SU-DHL-6 (cell line): ENCODE measurements around the gene DROSHA.

Source experiments
- H2AFZ ChIP-seq: fragments of 200-600 bp; sonication (generic); 2 replicates; pipeline ENCODE4 v1.6.1; 2014; ENCODE audit warnings: low read depth, mild to moderate bottlenecking, moderate library complexity, mixed read lengths, antibody characterized with exemption, low read length; ENCODE audit not compliant: severe bottlenecking
- H3F3A ChIP-seq: fragments of 200-600 bp; shearing (Covaris generic); 2 replicates; pipeline ENCODE4 v1.6.0; 2016; ENCODE audit warnings: antibody characterized with exemption, mild to moderate bottlenecking; ENCODE audit not compliant: insufficient read depth
- H3K27ac ChIP-seq: fragments of 200-600 bp; sonication (generic); 2 replicates; pipeline ENCODE4 v1.5.1; 2016; ENCODE audit warnings: low read depth, mild to moderate bottlenecking, low read length, moderate library complexity, mixed read lengths
- H3K27me3 ChIP-seq: fragments of 200-600 bp; sonication (generic), shearing (Covaris generic); 2 replicates; pipeline ENCODE4 v1.6.0; 2014; ENCODE audit warnings: mild to moderate bottlenecking, low read length
- H3K36me3 ChIP-seq: fragments of 200-600 bp; sonication (generic); 2 replicates; pipeline ENCODE4 v1.6.1; 2014; ENCODE audit warnings: mild to moderate bottlenecking, low read length, mixed read lengths
- H3K4me2 ChIP-seq: fragments of 300-600, 200-600 bp; shearing (Covaris generic), sonication (generic); 2 replicates; pipeline ENCODE4 v1.6.0; 2014; ENCODE audit warnings: low read length, low read depth, mild to moderate bottlenecking; ENCODE audit not compliant: poor library complexity, severe bottlenecking
- H3K4me3 ChIP-seq: fragments of 200-600 bp; sonication (generic); 2 replicates; pipeline ENCODE4 v1.5.1; 2014; ENCODE audit warnings: antibody characterized with exemption, low read length, mild to moderate bottlenecking, mixed read lengths; ENCODE audit not compliant: insufficient read depth, poor library complexity, severe bottlenecking
- H3K79me2 ChIP-seq: fragments of 200-600 bp; sonication (generic); 2 replicates; pipeline ENCODE4 v1.6.1; 2014; ENCODE audit warnings: mild to moderate bottlenecking, low read length, moderate library complexity; ENCODE audit not compliant: insufficient read depth
- H3K9ac ChIP-seq: fragments of 200-600 bp; sonication (generic); 2 replicates; pipeline ENCODE4 v1.7.0; 2014; ENCODE audit warnings: mild to moderate bottlenecking, low read length
- H3K9me2 ChIP-seq: fragments of 200-600 bp; sonication (generic); replicated peaks from 2 replicates; pipeline ENCODE4 v1.6.1; 2014; ENCODE audit warnings: low read length; ENCODE audit not compliant: insufficient read depth
- H3K9me3 ChIP-seq: fragments of 200-600 bp; sonication (generic); 2 replicates; pipeline ENCODE4 v1.6.1; 2014; ENCODE audit warnings: low read length, mixed read lengths; ENCODE audit not compliant: insufficient read depth
- H4K20me1 ChIP-seq: fragments of 200-600 bp; sonication (generic); 2 replicates; pipeline ENCODE4 v1.6.1; 2014; ENCODE audit warnings: low read depth, mild to moderate bottlenecking, antibody characterized with exemption, low read length, moderate library complexity, mixed read lengths
- EZH2phosphoT487 ChIP-seq: fragments of 200-600 bp; sonication (generic), shearing (Covaris generic); conservative IDR thresholded peaks from 2 replicates; pipeline ENCODE4 v1.6.1; 2018; ENCODE audit warnings: mild to moderate bottlenecking, antibody characterized with exemption, low read length, moderate library complexity, mixed read lengths
- TF ChIP-seq, protein P1 (sequence below): fragments of 200-600 bp; sonication (generic); IDR thresholded peaks from one replicate; pipeline ENCODE4 v1.5.1; 2017; ENCODE audit warnings: antibody characterized with exemption, mild to moderate bottlenecking, low read length, moderate library complexity; ENCODE audit not compliant: insufficient read depth, poor library complexity, severe bottlenecking

The DROSHA gene

DNA sequence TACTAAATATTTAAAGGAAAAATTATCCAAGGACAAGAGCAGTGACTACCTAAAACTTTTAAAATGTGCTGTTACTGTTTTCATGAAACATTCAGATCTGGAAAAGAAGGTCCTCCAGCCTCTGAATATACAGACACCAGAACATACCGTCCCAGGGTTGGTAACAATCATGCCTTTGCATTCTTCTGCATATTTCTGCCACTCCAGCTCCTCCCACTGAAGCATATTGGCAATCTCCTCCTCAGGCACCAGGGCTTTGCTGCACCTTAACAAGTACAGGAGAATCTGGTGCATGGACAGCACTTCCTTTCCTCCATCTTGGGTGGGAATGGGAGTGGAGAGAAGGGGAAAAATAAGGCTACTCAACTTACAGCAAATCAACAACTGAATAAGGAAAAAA is 60.0 kb downstream of the DROSHA start:
- Histone ChIP-seq H3K27ac (no peak overlapping the region), H4K20me1 (no peaks in the 10 kb centered on the region), H3K79me2 (no peaks in the 10 kb centered on the region), H3K9me2 (no peaks in the 10 kb centered on the region), H2AFZ (no peak overlapping the region), H3K4me2 (no peak overlapping the region), H3K9ac (no peak overlapping the region), H3K36me3 (peaks cover 19% of the 10 kb centered on the region), H3F3A (no peaks in the 10 kb centered on the region), H3K4me3 (no peak overlapping the region), H3K27me3 (no peaks in the 10 kb centered on the region), H3K9me3 (no peaks in the 10 kb centered on the region)
- TF ChIP-seq, protein P1, sequence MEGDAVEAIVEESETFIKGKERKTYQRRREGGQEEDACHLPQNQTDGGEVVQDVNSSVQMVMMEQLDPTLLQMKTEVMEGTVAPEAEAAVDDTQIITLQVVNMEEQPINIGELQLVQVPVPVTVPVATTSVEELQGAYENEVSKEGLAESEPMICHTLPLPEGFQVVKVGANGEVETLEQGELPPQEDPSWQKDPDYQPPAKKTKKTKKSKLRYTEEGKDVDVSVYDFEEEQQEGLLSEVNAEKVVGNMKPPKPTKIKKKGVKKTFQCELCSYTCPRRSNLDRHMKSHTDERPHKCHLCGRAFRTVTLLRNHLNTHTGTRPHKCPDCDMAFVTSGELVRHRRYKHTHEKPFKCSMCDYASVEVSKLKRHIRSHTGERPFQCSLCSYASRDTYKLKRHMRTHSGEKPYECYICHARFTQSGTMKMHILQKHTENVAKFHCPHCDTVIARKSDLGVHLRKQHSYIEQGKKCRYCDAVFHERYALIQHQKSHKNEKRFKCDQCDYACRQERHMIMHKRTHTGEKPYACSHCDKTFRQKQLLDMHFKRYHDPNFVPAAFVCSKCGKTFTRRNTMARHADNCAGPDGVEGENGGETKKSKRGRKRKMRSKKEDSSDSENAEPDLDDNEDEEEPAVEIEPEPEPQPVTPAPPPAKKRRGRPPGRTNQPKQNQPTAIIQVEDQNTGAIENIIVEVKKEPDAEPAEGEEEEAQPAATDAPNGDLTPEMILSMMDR, result no peak
- TF ChIP-seq EZH2phosphoT487, result no peak

DNA sequence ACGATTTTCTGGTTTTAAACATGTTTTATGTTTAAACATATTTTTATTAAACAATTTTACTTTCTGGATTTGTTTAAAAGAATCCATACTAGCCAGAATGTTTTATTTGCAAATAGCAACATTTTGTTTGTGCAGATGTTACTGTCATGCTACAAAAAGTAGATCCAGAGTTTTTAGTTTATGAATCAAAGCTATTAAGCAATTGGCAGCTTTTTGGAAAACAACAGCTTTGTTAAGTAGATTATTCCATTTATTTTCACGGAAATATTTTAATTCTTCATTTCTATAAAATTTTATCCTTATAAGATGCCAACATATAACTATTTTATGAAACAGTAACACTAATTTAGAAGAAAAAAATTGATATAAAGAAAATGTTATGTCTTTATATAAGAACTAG is 60.9 kb downstream of the DROSHA start:
- Histone ChIP-seq H3K36me3 (peaks cover 28% of the 10 kb centered on the region), H3K27ac (no peak overlapping the region), H3K9ac (no peak overlapping the region)

DNA sequence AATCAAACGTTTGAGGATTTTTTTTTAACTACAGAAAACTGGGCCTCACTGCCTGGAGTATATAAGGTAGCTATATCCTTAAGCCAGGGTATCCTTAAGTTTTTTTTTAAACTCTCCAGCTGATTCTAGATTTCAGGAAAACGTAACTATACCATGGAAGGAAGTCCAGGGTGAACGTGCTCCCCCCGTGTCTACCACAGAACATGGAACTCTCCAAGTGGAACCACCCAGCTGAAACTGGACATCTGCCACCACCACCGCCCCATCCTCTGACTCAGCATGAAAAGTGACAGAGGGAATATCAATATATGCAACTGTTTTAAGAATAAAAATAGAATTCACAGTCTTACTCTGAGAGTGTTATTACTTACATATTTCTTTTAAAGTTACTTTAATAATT is 61.3 kb downstream of the DROSHA start:
- Histone ChIP-seq H4K20me1 (no peaks in the 10 kb centered on the region), H3K9me2 (no peaks in the 10 kb centered on the region), H3K9ac (no peak overlapping the region), H3K4me3 (no peak overlapping the region), H3K27ac (no peak overlapping the region), H3K79me2 (no peaks in the 10 kb centered on the region), H3K36me3 (peaks cover 32% of the 10 kb centered on the region), H2AFZ (no peak overlapping the region), H3K9me3 (no peaks in the 10 kb centered on the region), H3F3A (no peaks in the 10 kb centered on the region), H3K4me2 (no peak overlapping the region), H3K27me3 (no peaks in the 10 kb centered on the region)
- no peak for TF ChIP-seq EZH2phosphoT487
- TF ChIP-seq, protein P1, result no peak

More for the DNA sequence above, 60.9 kb downstream of the DROSHA start:
- no peaks in the 10 kb centered on the region for H3K27me3 ChIP-seq
- TF ChIP-seq, protein P1, result no peak
- TF ChIP-seq EZH2phosphoT487, result no peak
- no peaks in the 10 kb centered on the region for H3K9me2 ChIP-seq
- no peaks in the 10 kb centered on the region for H3K9me3 ChIP-seq
- H3K4me2 ChIP-seq, result no peak overlapping the region
- H2AFZ ChIP-seq, result no peak overlapping the region
- no peaks in the 10 kb centered on the region for H3F3A ChIP-seq
- H4K20me1 ChIP-seq, result no peaks in the 10 kb centered on the region
- H3K4me3 ChIP-seq, result no peak overlapping the region
- no peaks in the 10 kb centered on the region for H3K79me2 ChIP-seq

DNA sequence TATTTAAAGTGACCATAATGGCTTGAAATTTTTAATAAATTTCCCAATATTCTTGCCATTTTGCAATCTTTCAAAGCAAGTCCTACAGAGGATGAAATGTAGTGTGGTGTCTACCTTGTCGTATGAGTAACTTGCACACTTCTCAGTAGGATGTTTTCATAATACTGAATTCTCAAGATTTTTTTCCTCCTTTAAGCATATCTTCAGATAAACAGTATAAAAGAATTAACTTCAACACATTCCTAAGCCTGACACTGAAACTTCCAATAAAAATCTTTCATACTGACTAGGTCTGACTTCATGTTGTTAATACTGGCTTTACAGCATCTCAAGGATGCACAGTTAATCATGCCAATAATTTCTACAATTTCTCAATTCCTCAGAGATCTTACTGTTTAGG is 62.0 kb downstream of the DROSHA start:
- H3K9me3 ChIP-seq, result no peaks in the 10 kb centered on the region
- peaks cover 39% of the 10 kb centered on the region for H3K36me3 ChIP-seq
- H3K79me2 ChIP-seq, result no peaks in the 10 kb centered on the region
- H3K4me3 ChIP-seq, result no peak overlapping the region
- no peak for TF ChIP-seq EZH2phosphoT487
- TF ChIP-seq, protein P1, result no peak
- no peak overlapping the region for H3K27ac ChIP-seq
- H3K9me2 ChIP-seq, result no peaks in the 10 kb centered on the region
- H3K27me3 ChIP-seq, result no peaks in the 10 kb centered on the region
- no peak overlapping the region for H3K4me2 ChIP-seq
- no peaks in the 10 kb centered on the region for H3F3A ChIP-seq
- H4K20me1 ChIP-seq, result no peaks in the 10 kb centered on the region
- no peak overlapping the region for H3K9ac ChIP-seq
- no peak overlapping the region for H2AFZ ChIP-seq
